GM19351 (cell line): ENCODE results near the gene KRTAP24-1.

Experiments
- ATAC-seq: cut with Tn5 transposase; IDR thresholded peaks from one replicate; pipeline ENCODE4 v1.9.1; 2021; ENCODE audit warnings: mild to moderate bottlenecking, moderate library complexity; ENCODE audit not compliant: unreplicated experiment

KRTAP24-1 gene

GRCh38 chr21:30282850-30283249 is at the start of gene KRTAP24-1:
Gene KRTAP24-1, minus strand, starts transcription at chr21:30282950. Its CDS starts 18 bp downstream, at chr21:30282932.
- ATAC-seq, result no peak

GRCh38 chr21:30329203-30329875 is 46.6 kb upstream of the KRTAP24-1 start:
- no peak for ATAC-seq

DNA sequence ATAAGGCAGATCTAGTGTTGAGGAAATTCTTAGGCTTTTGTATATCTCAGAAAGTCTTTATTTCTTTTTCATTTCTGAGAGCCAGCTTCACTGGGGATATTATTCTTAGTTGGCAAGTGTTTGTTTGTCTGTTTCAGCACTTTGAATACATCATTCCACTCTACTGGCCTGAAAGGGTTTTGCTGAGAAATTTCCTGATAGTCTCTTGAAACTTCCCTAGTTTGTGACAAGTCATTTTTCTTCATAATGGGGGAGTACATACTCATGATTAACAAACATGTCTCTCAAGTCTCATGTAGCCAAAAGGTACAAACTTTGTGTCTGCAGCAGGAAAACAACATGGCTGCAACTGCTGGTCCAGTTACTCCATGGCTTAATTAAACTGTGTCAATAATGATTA is 43.6 kb upstream of the KRTAP24-1 start:
- ATAC-seq, result no peak

GRCh38 chr21:30320215-30320614 is 37.5 kb upstream of the KRTAP24-1 start, which contains the start of gene KRTAP26-1:
Gene KRTAP26-1, minus strand, starts transcription at chr21:30320315. Its CDS starts 280 bp downstream, at chr21:30320035.
- no peak for ATAC-seq

- ATAC-seq, result no peak
Measured at GRCh38 chr21:30315701-30316100, 33.0 kb upstream of the KRTAP24-1 start.

GRCh38 chr21:30306884-30307283 is 24.1 kb upstream of the KRTAP24-1 start:
- ATAC-seq, result no peak

GRCh38 chr21:30305136-30305535 is 22.4 kb upstream of the KRTAP24-1 start:
- ATAC-seq, result no peak

- no peak for ATAC-seq
Measured at GRCh38 chr21:30289215-30289614, 6.5 kb upstream of the KRTAP24-1 start, which contains the start of gene KRTAP25-1. Gene KRTAP25-1, minus strand, starts transcription at chr21:30289514. Its CDS starts 24 bp downstream, at chr21:30289490.

DNA sequence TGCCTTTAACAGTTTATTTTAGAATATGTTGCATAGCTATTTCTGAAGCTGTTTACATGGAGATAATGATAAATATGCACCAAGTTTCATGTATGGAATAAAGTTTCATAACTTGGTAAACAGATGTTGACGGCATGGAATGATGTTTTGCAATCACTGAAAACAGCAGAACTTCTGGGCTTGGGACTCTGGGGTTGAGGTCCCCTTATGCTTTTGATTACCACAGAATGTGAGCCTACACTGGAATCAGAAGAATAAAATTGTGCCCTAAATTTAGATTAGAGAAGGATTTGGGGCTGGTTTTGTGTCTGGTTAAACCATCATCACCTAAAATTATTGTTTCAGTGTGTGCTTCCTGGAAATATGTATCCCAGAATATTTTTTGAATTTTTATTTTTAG is 11.1 kb downstream of the KRTAP24-1 start:
- ATAC-seq, result no peak

GRCh38 chr21:30271156-30271555 is 11.6 kb downstream of the KRTAP24-1 start:
- ATAC-seq, result no peak

GRCh38 chr21:30269803-30270530 is 12.8 kb downstream of the KRTAP24-1 start:
- no peak for ATAC-seq

DNA sequence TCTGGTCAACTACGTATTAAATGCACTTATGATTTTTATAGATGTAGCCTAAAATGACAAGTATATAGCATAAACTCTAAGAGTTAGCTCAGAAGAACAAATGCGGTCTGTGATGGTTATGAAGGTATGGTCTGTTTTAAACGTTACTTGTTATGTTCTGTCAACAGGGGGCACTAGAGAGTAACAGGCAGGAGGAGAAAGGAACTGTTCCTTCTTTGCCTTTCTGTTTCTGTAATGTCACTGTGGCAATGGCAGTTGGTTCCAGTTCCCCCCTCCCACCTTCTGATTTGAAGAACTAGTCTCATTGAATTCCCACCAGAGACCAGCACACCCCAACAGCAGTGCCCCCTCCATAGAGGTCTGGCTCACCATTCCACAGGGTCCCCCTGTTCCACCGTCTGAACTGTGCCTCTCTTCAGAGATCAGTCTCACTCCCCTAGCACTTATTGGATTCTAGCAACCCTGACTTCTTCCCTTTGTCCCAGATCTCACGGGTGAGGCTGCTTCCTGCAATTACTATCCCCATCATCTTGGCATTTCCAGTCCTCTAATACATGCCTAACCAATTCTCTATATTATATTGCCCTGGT is 14.0 kb downstream of the KRTAP24-1 start:
- ATAC-seq, result no peak

- ATAC-seq, result no peak
Measured at GRCh38 chr21:30257773-30258172, 25.0 kb downstream of the KRTAP24-1 start.

- ATAC-seq, result no peak
Measured at GRCh38 chr21:30256100-30256499, 26.6 kb downstream of the KRTAP24-1 start.

GRCh38 chr21:30255679-30256078 is 27.1 kb downstream of the KRTAP24-1 start:
- ATAC-seq, result no peak

- ATAC-seq, result no peak
Measured at GRCh38 chr21:30251781-30252180, 31.0 kb downstream of the KRTAP24-1 start.

GRCh38 chr21:30249936-30250335 is 32.8 kb downstream of the KRTAP24-1 start:
- no peak for ATAC-seq

DNA sequence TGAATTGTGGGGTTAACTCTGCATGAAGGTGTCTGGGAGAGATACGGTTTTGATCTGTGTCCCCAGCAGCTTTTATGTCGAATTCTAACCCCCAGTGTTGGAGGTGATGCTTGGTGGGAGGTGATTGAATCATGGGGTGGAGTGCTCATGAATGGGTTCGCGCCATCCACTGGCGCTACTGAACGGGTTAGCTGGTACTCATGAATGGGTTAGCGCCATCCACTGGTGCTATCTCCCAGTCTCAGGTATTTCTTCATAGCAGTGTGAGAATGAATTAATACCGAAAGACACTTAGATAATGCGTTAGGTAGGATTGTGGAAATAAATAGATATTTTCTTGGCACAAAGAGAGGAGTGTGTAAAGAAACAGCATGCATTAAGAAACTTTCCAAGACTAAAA is 33.9 kb downstream of the KRTAP24-1 start:
- ATAC-seq, result no peak

DNA sequence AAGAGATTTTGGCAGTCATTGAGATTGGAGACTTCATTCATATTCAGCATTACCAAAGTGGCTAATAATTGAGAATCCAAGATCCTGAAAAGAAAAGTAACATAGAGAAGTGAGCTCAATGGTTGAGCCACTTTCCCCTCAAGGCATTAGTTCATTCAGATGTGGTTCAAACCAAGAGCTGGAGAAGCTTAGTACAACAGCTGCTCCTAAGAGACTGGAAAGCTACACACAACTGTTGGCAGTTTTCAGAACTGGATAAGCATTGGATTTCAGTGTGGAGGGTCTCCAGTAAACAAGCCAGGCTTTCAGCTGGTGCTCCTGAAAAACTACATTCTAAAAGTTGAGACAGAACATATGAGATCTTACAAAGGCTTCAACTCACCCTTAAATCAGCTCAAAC is 37.7 kb downstream of the KRTAP24-1 start:
- ATAC-seq, result no peak

GRCh38 chr21:30243691-30244090 is 39.1 kb downstream of the KRTAP24-1 start:
- no peak for ATAC-seq

- ATAC-seq, result no peak
Measured at GRCh38 chr21:30240661-30241060, 42.1 kb downstream of the KRTAP24-1 start.

- no peak for ATAC-seq
Measured at GRCh38 chr21:30238168-30238567, 44.6 kb downstream of the KRTAP24-1 start.
